Left kidney (tissue), 2 donors: ENCODE data around the gene MICAL3. TPM values are rescaled to one million over a fixed set of nuclear protein-coding genes. Genes with fewer than 3 reads are reported as not detected.
"Not testable (repeated sequence)": the region's sequence is repeated elsewhere in the genome, so short reads cannot be mapped to it uniquely, and the experiment has no call there.

Source experiments
- DNase-seq: peaks from one replicate; pipeline ENCODE4 v3.0.0-alpha.2; 2013
- polyA plus RNA-seq: library from polyadenylated mRNA; unstranded; fragments of 120-200 nt; gene quantifications from one replicate; pipeline ENCODE4 v1.2.1, GENCODE V29; 2013; ENCODE audit not compliant: insufficient read length

Gene MICAL3
- polyA plus RNA-seq, 1 donor: 46.3 TPM

GRCh38 chr22:17888855-17889254, 135.5 kb downstream of the MICAL3 start:
- DNase-seq: no peak

DNA sequence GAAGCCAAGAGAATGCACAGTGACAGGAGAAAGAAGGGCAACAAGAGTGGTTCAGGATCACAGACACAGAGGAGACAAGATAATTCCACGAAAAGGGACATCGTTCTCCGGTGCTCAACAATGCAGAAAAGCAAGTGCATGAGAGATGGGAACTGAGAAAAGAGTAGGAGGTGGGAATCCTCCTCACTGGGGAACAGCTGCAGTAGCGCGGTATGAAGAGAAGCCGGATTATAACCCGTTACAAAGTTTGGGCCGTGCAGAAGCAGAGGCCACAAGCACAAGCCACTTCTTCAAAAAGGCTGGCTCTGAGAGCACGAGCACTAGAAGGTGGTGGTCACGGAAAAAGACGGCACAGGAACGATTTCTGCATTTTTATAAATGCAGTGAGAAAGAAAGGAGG, 135.9 kb downstream of the MICAL3 start:
- DNase-seq: no peak

- DNase-seq: no peak
These were observed 139.5 kb downstream of the MICAL3 start for GRCh38 chr22:17884893-17885292.

- DNase-seq: no peak
These were observed 140.3 kb downstream of the MICAL3 start for GRCh38 chr22:17884084-17884483.

- no peak for DNase-seq
These were observed 141.0 kb downstream of the MICAL3 start for GRCh38 chr22:17883356-17883755.

- no peak for DNase-seq
These were observed 141.6 kb downstream of the MICAL3 start for GRCh38 chr22:17882727-17883126.

GRCh38 chr22:17882162-17882561, 142.2 kb downstream of the MICAL3 start:
- no peak for DNase-seq

DNA sequence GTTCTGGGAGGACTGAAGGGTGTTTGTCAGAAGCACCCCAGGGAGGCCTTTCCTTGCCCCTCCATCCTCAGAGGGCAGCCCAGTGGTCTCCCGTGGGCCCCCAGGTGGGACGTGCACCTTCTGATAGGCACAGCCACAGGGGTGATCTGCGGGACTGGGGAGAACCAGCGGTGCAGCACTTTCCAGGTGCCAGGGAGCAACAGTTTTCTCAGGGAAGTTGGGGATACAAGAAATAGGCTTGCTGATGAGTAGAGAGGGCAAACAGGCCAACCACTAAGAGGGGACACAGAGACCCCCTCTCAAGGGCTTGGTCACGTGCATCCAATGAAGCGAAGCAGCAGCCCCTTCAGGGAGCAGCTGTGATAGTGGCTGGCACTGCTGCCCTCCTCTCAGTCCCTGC, 143.0 kb downstream of the MICAL3 start:
- no peak for DNase-seq

DNA sequence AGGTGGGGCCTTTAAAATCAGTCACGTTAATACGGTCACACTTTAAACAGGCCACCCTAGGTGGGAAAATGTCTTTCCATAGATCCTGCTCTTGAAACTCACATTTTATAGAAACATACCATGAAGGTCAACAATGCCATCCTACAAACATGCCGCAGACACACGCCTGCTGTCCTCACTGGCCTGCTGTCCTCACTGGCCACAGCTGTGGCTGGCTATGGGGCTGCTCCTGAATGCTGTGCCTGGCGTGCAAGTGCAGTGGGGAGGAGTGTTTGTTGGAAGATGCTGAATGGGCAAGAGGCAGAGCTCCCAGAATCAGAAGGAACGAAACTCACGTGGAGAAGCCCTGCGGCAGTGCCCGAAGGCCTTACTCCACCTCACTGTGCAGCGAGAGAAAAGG, 143.9 kb downstream of the MICAL3 start:
- no peak for DNase-seq

DNA sequence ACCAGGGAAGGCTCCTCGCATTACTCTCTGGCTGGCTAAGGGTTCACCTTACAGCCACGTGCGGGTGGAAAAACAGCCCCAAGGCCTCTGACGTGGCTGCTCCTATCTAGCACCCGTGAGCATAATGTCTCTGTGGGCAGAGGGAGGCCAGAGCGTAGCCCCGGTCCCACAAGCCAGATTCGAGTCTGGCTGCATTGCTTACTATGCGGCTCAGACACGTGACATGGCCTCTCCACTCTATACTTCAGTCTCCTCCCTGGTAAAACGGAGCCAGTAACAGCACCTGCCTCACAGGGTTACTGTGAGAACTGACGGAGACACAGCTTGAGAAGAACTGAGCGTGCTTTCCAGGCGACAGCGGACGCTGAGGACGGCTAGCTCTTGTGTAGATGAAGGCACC, 144.3 kb downstream of the MICAL3 start:
- DNase-seq: no peak

- DNase-seq: no peak
These were observed 145.4 kb downstream of the MICAL3 start for GRCh38 chr22:17878941-17879340.

- no peak for DNase-seq
These were observed 146.1 kb downstream of the MICAL3 start for GRCh38 chr22:17878186-17878694.

GRCh38 chr22:17876878-17877855, 147.2 kb downstream of the MICAL3 start:
- DNase-seq: not testable (repeated sequence)

DNA sequence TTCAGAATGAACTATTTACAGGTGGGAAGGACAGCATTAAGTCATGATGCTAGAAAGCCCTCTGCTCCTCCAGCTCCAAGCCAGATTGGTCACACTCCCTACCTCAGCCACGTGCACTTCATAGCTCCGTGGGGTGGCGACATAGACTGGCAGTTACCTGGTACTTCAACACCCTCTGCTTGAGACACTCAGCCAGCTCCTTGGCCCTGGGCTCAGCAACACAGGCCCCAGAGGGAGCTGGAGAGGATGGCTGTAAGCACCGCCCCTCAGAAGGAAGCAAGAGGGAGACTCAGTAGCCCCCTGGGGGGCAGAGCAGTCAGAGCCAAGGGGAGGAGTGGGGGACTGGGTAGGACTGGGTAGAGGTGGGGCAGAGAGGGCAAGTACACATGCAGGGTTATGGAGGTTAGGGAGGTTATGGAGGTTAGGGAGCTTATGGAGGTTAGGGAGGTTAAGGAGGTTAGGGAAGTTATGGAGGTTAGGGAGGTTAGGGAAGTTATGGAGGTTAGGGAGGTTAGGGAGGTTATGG, 148.0 kb downstream of the MICAL3 start:
- DNase-seq: no peak

GRCh38 chr22:17875631-17876030, 148.7 kb downstream of the MICAL3 start:
- no peak for DNase-seq

DNA sequence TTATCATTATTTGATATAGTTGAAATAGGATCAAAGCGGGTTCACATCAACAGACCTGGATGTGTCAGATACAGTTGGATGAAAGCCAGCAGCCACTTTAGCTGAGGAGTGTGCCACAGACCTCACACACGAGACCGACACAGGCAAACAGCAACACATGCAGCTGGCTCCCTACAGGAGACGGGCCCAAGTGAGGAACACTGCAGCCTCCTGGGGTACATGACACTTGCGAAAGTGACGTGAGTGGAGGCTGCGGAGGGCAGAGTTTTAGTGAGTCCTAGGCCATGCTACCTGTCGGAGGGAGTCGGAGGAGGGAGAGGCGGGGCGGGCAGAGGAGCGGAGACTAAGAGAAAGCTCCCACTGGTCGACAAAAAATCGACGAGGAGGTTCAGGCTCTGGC, 149.2 kb downstream of the MICAL3 start:
- no peak for DNase-seq

DNA sequence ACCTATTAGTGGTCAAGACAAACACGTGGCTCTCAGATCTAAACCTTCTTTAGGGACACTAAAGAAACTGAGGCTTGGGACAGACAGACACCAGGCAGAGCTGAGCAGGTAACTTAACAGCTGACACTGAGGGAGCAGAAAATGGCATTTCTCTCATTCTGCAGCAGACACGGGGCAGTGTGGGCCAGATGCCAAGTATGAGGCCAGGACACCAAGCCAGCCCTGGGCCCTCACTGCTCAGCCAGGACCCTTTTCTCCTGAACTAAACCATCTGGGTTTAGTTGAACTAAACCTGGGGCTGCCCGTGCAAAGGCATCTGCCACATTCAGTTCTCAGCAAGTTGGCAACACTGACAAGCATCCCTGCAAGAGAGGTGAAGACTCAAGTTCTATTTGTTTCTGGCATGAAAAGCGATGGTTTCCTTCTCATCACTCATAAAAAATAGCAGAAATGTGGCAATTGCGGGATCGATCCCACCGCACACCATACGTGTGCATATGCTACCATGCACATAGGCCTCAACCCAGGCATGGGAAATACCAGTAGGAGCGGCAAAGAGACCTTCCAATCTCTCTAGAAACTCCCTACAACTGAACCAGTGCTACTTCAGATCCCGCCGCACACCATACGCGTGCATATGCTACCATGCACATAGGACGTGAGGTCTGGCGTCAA, 150.0 kb downstream of the MICAL3 start:
- no peak for DNase-seq

- DNase-seq: no peak
These were observed 150.6 kb downstream of the MICAL3 start for GRCh38 chr22:17873804-17874203.

- DNase-seq: no peak
These were observed 151.2 kb downstream of the MICAL3 start for GRCh38 chr22:17873116-17873515.

- DNase-seq: no peak
These were observed 151.9 kb downstream of the MICAL3 start for GRCh38 chr22:17872471-17872870.

- DNase-seq: no peak
These were observed 152.5 kb downstream of the MICAL3 start for GRCh38 chr22:17871726-17872458.

- no peak for DNase-seq
These were observed 154.0 kb downstream of the MICAL3 start for GRCh38 chr22:17870407-17870806.
